GM12874 (cell line): ENCODE data around the gene YIPF4.

Source experiments
- CTCF ChIP-seq: IDR thresholded peaks from 2 replicates; pipeline ENCODE4 v1.5.1; 2011; ENCODE audit warnings: low read depth, mild to moderate bottlenecking, control low read depth, low read length, moderate library complexity; ENCODE audit not compliant: insufficient read depth

The YIPF4 gene

DNA sequence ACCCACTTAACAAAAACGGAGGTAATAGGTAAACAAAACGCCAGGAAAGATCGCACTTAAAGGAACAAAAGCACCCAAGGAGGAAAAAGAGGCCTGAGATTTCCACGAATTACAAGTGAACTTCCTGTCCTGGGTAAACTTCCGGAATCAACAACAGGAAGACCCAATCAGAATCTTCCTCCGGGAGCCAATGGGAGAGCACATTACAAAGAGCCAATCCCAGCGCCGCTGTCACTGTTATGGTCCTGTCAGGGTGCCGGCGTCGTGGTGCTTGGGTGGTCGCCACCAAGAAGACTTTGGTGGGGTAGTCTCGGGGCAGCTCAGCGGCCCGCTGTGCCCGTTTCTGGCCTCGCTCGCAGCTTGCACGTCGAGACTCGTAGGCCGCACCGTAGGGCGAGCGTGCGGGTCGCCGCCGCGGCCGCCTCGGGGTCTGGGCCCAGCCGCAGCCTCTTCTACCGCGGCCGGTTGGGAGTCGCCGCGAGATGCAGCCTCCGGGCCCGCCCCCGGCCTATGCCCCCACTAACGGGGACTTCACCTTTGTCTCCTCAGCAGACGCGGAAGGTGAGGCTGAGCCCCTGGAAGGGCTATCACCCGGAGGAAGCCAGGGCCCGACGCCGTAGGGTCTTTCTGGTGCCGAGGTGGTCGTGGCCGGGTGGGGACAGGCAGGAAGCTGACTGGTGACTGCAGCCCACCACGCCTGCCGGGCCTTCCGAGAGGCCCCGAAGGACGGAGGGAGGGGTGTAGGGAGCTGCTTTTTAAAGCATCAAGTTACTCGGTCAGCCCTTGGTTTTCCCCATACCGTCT, at the start of gene YIPF4:
Gene YIPF4, plus strand, starts transcription at position 231 of the 804 bp plus-strand sequence. Its CDS starts 252 bp downstream, at position 483.
- no peak for TF ChIP-seq CTCF

DNA sequence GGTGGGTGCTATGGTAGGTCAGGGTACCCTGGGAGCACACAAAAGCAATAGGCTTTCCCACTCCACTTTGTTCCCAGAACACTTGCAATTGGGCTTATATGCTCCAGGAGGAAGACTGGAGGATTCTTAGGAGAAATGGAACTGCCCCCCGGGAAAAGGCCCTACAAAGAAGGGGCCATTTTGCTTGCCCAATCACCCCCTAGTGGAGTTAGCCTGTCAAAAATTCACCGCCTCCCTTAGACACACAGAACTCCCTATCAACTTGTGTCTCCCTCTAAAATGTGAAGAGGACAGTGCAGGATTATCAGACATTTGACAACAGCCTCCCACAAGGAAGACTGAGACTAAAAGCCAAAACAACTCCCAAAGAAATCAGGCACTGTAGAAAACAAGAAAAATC, 49.5 kb upstream of the YIPF4 start:
- TF ChIP-seq CTCF = no peak

DNA sequence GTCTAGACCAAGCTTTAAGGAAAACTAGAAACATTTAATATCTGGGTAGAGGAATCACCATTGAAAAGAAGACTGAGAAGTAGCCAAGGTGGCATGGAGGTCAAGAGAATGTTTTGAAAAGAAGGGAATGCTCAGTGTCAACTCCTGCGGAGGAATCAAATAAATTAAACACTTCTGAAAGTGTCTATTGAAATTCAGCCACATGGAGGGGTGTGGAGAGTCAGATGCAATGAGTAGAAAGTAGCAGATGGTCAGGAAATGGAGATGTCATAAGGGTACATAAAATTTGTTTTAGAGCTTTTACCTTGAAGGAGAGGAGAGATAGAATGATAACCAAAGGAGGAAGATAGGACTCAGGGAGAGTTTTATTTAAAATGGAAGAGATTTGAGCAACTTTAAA, 48.1 kb upstream of the YIPF4 start:
- TF ChIP-seq CTCF = no peak

DNA sequence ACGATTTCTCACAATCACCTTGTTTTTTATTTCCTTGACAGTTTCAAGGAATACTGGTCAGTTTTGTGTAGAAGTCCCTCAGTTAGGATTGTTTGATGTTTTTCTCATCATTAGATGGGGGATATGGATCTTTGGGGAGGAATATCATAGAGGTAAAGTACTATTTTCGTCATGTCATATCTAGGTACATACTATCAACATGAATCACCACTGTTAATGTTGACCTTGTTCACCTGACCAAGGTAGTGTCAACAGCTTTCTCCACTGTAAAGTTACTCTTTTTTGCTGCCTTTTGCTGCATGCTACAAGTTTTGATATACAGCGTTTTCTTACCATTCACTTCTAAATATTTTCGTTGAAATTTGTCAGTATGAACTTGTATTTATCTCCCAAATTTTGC, 45.7 kb upstream of the YIPF4 start:
- TF ChIP-seq CTCF = no peak

DNA sequence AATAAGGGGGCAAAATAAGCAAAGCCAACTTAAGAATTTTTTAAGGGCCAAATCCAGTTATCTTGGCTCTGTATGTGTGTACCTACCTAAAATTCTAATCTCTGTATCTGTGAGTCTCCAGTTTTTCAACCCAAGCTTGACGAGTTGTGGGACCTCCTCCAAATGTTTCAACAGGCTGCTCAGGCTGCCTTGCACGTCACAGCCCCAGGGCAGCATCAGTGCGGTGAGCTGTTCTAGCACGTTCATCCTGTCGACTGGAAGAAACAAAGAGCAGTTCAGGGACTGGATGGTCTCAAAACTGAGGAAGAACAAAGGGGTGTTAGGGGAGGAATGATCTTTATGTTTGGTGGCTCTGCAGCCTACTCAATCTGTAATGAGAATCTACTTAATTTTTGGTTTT, 42.4 kb upstream of the YIPF4 start:
- no peak for TF ChIP-seq CTCF

GRCh38 chr2:32237488-32237887, 40.2 kb upstream of the YIPF4 start:
- TF ChIP-seq CTCF = no peak

- TF ChIP-seq CTCF = no peak
Observed at GRCh38 chr2:32237996-32238395, 39.7 kb upstream of the YIPF4 start.
